Brain microvascular endothelial cell (primary cell): ENCODE data around the gene MECR.

Experiments used
- DNase-seq: peaks from one replicate; pipeline ENCODE4 v3.0.0-alpha.2; 2020
- H3K27ac ChIP-seq: fragments of 250-450 bp; sonication (Bioruptor Pico); 2 replicates; pipeline ENCODE4 v1.5.1; 2020; ENCODE audit warnings: mild to moderate bottlenecking, moderate library complexity
- H3K27me3 ChIP-seq: fragments of 250-450 bp; sonication (Bioruptor Pico); replicated peaks from 2 replicates; pipeline ENCODE4 v1.5.1; 2020; ENCODE audit warnings: mild to moderate bottlenecking
- H3K36me3 ChIP-seq: fragments of 250-450 bp; sonication (Bioruptor Pico); replicated peaks from 2 replicates; pipeline ENCODE4 v1.5.1; 2020; ENCODE audit warnings: mild to moderate bottlenecking
- H3K4me3 ChIP-seq: 2 replicates; pipeline ENCODE4 v1.5.1; 2011; ENCODE audit warnings: low read depth, mild to moderate bottlenecking, control low read depth, low read length, moderate library complexity
- CTCF ChIP-seq: IDR thresholded peaks from 2 replicates; pipeline ENCODE4 v1.5.1; 2011; ENCODE audit warnings: low read depth, mild to moderate bottlenecking, moderate library complexity, low read length, control low read depth, inconsistent platforms; ENCODE audit errors: missing control alignments
- in situ Hi-C: cut with HindIII; loops from 2 replicates; pipeline ENCODE4 v1.10.0; 2017; ENCODE audit warnings: low sequenced_read_pairs, low pct_ligation_motif_present

MECR gene

GRCh38 chr1:29197590-29197924 is 33.2 kb downstream of the MECR start:
- no peak overlapping the region for H3K27ac ChIP-seq
- H3K4me3 ChIP-seq = no peak overlapping the region
- peak; percentile 70 for TF ChIP-seq CTCF
- H3K36me3 ChIP-seq = peaks cover 10% of the 10 kb centered on the region
- peak; percentile 47 for DNase-seq
- in situ Hi-C loops = no loop called here
- H3K27me3 ChIP-seq = no peaks in the 10 kb centered on the region

- Histone ChIP-seq H3K36me3 (peaks cover 10% of the 10 kb centered on the region), H3K4me3 (no peak overlapping the region), H3K27ac (peak overlapping the region; percentile 49), H3K27me3 (no peaks in the 10 kb centered on the region)
- DNase-seq = peak; percentile 89
- no peak for TF ChIP-seq CTCF
- in situ Hi-C loops = no loop called here
Observed at GRCh38 chr1:29196863-29197589, 33.7 kb downstream of the MECR start.

DNA sequence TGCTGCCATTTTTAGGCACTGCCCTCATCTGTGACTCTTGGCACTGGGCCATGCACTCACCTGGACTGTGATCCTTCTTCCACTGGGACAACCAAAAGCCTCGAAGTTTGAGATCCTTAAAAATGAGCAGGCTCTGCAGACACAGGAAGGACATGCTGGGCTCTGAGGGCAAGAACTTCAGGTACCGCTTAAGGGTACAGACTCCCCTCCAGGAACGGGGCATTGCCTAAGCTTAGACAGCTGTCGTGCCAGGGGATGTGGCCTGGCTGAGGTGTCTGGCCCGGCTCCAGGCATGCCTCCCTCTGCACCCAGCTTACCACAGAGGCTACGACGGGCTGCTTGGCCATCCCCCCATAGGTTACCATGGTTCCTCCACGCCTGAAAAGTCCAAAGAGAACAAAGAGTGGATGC is 34.8 kb downstream of the MECR start:
- no peak for TF ChIP-seq CTCF
- Histone ChIP-seq H3K27ac (no peak overlapping the region), H3K4me3 (no peak overlapping the region), H3K36me3 (peaks cover 5% of the 10 kb centered on the region), H3K27me3 (no peaks in the 10 kb centered on the region)
- in situ Hi-C loops = no loop called here
- DNase-seq = no peak

GRCh38 chr1:29193879-29194455 is 36.8 kb downstream of the MECR start:
- H3K27me3 ChIP-seq = no peaks in the 10 kb centered on the region
- no peak for DNase-seq
- peaks cover 5% of the 10 kb centered on the region for H3K36me3 ChIP-seq
- TF ChIP-seq CTCF = no peak
- no peak overlapping the region for H3K4me3 ChIP-seq
- in situ Hi-C loops = no loop called here
- no peak overlapping the region for H3K27ac ChIP-seq

- H3K36me3 ChIP-seq = peaks cover 2% of the 10 kb centered on the region
- no peak overlapping the region for H3K4me3 ChIP-seq
- in situ Hi-C loops = no loop called here
- H3K27ac ChIP-seq = no peak overlapping the region
- TF ChIP-seq CTCF = no peak
- H3K27me3 ChIP-seq = no peaks in the 10 kb centered on the region
- DNase-seq = no peak
Observed at GRCh38 chr1:29190718-29191117, 40.0 kb downstream of the MECR start.

DNA sequence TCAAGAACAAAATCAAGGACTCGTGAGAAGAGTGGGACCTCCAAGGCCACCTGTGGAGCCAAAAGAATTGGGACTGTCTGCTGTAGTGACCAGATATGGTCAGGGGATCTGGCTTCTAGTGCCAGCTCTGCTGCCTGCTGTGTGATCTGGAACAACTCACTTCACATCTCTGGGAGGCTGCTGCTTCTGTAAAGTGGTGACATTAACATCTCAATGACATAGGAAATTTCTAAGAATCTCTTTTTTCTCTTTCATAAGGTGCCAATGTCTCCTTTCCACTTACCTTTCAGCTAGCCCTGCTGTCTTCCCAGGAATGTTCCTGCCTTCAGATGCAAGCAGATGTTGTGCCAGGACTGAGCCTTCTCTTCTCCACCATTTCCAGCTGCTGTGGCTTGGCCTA is 44.0 kb downstream of the MECR start:
- no peaks in the 10 kb centered on the region for H3K27me3 ChIP-seq
- no peaks in the 10 kb centered on the region for H3K36me3 ChIP-seq
- TF ChIP-seq CTCF = no peak
- no peak overlapping the region for H3K27ac ChIP-seq
- H3K4me3 ChIP-seq = no peak overlapping the region
- in situ Hi-C loops = no loop called here
- DNase-seq = no peak
